HG02759 (cell line): Measurements from ENCODE around the gene PROCA1.
A peak's percentile ranks its signal among the peaks of the same experiment; 100 is the strongest.

Source experiments
- ATAC-seq: cut with Tn5 transposase; IDR thresholded peaks from one replicate; pipeline ENCODE4 v1.9.1; 2021; ENCODE audit warnings: mild to moderate bottlenecking, moderate library complexity; ENCODE audit not compliant: unreplicated experiment

The PROCA1 gene

DNA sequence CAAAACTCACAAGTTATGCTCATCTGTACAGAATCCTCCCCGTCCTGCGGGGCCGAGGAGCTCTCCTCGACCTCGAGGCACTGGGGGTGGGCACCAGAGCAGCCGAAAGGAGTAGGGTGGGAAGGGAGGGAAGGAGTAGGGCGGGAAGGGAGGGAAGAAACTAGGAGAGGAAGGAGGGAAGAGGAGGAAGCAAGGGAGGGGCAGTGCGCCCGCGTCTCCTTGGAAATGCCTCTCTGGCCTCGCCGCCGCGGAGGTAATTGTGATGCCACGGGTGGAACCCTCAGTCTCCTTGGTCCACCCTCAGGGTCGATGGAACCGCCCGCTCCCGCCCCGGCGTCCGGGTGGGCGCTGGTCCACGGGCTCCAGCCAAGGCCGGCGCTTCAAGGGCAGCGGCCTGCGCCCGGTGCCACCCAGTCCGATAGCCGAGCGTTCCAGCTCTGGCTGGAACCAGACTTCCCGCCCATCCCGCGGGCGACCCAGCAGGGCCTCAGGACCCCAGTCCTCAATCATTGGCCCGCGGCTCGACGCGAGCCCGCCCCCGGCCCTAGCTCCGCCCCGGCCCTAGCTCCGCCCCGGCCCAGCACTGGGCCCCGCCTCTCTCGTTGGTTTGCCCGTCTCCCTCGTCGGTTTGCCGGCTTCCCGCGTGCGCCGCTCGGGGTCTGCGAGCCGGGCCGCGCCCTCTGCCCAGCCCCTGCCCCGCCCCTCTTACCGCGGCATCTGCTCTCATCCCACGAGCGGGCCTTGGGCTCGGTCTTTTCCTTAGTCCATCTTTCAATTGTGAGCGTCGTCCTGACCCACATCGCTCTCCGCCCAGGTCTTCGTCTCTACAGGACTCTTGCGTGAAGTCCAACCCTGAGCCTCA lies 596 bp downstream of the PROCA1 start:
- ATAC-seq: peak; percentile 81

DNA sequence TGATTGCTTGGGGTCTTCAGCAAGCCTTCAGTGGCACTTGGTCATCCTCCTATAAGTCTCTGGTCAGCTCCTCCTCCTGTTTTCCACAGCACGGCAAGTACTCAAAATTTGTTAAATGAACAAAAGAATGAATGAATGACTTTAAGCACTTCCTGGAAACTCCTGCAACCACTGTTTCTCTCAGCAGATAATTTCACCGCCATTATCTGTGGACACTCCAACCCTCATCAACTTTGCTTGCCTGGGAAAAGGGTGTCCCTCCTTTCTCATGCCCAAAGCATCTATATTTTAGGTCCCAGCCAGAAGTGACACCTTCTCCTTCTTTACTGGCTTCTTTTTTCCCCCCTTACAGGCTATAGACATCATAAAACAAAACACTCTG lies 4.4 kb downstream of the PROCA1 start:
- ATAC-seq: no peak

GRCh38 chr17:28706471-28707338 lies 5.0 kb downstream of the PROCA1 start:
- ATAC-seq: no peak

- ATAC-seq: no peak
Observed at GRCh38 chr17:28705728-28706334, 5.9 kb downstream of the PROCA1 start.

- ATAC-seq: no peak
Observed at GRCh38 chr17:28705074-28705659, 6.5 kb downstream of the PROCA1 start.

DNA sequence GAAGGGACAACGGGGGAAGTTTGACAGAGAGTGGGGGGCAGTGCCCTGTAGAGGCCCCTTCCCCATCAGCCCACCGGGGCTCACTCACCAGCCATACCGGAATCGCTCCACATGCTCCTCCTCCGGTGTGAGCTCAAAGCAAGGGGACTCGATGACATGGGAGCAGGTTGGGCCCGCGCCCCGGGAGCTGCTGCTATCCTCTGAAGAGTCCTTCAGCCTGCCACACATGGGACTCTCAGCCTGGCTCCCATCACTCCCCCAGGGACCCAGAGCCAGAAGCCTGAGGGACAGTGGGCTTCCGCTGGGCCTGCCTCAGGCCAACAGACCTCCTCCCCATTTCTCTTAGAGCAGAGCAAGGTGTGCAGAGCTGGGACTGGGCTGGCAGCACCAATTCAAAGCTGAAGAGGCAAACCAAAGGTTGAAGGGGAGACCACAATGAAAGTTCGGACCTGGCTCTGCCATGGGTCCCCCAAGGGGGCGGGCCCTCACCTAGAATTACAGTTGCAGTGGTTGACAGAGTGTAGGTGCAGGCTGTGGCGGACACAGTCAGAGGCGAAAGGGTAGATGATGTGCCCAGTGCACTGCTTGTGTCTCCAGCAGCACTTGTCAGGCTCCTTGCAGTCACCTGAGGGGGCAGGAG lies 7.3 kb downstream of the PROCA1 start:
- no peak for ATAC-seq

DNA sequence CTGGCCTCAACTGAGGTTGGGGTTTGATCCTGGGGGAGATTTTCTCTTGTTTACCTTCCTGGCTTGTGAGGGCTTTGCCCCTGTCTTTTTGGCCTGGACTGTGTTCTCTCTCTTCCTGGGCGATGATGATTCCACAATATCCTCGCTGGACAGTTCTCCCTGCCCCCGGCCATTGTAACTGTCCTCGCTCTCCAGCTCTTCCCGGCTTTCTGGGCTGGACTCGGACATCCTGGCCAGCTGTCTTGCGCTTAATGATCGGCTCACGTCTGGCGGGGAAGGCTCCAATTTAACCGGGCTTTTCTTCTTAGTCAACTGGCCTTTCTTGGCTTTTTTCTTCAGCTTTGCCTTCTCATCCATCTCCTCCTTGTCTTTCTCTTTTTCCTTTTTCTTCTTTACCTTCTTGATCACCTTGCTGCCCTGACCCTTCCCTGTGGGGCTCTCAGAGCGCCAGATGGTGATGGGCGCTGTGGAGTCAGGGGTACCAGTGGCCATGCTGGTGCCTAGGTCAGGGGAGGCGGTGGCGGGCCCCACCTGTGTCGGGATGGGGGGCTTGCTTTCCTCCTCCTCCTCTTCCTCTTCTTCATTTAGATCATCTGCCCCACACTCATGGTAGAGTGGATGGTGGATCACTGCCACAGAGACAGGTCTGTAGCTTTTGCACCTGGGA lies 8.0 kb downstream of the PROCA1 start:
- no peak for ATAC-seq

DNA sequence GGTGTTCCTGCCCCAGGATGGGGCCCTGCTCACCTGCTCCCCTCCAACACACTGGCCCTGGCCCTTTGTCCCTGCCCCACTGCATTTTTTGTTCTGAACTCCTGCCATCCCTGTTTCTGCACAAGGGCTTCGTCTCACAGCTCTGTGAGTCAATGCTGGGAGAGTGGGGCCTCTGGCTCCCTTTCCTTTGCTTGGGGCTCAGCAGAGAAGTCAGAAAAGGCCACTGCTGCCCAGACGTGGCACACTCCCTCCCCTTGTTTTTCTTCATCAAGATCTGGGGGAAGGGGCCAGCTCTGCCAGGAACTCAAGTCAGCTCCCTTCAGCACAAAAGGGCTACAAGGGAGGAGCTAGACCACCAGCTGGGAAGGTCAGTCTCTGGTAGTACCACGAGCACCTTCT lies 8.9 kb downstream of the PROCA1 start:
- no peak for ATAC-seq

GRCh38 chr17:28702026-28702751 lies 9.5 kb downstream of the PROCA1 start:
- no peak for ATAC-seq

DNA sequence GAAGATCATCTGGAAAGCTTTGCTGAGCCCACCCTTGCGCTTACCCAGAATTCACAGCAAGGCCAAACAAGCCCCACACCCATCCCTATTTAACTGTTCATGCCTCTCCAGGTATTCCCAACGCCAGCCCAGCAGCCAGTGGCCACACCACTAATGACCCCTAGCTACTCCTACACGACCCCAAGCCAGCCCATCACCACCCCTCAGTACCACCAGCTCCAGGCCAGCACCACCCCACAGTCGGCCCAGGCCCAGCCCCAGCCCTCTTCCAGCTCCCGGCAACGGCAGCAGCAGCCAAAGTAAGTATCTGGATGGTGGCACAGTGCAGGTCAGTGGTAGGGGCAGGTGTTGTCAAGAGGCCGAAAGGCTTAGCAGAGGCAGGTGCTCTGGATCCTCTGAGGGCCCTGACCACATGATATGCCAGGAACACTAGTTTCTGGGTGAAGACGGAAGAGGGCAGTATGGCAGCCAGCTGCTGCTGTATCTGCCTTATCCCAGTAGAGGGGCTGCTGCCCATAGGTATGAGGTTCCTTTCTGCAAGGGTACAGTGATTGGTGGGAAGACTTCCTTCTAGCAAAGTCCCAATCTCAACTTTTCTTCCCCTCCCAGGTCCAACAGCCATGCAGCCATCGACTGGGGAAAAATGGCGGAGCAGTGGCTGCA lies 10.7 kb downstream of the PROCA1 start:
- no peak for ATAC-seq

DNA sequence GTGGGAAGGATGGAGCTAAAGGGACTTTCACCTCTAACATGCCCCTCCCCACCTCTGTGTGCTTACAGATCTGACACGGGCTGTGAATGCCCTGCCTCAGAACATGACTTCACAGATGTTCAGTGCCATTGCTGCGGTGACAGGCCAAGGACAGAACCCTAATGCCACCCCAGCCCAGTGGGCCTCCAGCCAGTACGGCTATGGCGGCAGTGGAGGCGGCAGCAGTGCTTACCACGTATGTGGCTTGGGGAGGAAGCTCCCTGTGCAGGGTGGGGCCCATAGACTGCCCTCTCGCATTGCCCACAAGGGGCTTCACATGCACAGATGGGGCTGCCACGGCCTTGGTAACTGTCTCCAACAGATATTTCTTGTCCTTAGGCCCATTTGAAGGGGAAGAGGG lies 11.4 kb downstream of the PROCA1 start:
- no peak for ATAC-seq

DNA sequence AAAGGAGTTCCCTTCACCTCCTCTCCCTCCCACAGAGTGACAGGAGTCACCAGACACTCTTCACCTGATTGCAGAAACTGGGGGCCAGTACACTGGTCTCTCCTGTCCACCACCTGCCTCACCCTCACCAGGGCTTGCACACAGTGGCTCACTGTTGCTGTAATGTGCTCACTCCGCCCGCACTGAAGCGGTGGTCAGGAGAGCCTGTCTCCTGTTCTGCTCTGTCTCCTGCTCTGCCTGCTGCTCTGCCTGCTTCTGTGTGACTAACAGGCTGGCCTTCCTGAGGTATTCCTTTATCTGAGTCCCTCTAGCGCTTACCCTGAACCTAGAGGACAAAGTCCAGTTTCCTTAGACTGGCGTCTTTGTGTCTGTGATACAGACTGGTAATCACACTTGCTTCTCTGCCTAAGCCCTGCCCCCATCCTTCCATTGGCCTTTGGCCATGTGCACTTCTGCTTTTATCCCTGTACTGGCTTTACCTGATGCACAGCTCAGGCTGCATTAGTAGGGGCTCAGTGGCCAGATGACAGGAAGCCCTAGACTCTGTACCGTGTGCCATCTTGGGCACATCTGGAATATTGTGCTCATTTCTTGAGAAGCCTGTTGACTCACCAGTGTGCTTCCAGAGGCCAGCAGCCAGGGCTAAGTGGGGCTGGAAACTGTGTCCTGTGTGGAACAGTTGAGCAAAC lies 13.3 kb downstream of the PROCA1 start:
- ATAC-seq: no peak

- no peak for ATAC-seq
Observed at GRCh38 chr17:28693869-28694268, 17.8 kb downstream of the PROCA1 start.

DNA sequence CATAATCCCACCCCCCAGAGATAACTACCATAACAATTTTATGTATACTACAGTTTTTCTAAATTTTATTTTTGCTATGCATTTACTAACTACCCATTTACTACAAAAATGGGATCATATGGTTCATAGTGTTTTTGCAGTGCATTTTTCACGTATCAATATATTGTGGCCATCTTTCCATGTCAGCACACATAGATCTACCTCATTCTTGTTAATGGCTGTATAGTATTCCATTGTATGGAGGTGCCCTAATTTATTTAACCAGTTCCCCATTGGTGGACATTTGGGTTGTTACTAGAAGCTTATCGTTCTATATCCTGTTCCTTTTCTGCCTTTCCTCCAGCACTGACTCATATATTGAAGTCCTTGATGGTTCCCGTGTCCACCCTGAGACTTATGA lies 22.7 kb downstream of the PROCA1 start:
- no peak for ATAC-seq

DNA sequence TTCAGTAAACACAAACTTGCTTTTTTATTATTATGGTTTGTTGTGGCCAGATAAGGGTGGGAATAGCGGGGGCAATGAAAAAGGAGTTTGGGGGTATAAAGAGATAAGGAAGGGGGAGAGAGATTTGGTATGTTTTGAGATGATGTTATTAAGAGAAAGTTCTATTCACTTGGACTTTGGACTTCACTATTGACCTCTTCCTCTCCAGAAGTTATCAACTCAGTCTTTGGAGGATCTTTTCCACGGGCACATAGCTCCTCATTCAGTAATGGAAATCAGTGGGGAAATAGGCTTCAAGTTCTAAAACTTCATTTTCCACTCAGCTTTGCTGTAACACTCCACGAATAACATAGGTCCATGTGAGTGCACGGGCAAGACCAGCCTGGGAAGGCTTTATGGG lies 23.2 kb downstream of the PROCA1 start:
- no peak for ATAC-seq

DNA sequence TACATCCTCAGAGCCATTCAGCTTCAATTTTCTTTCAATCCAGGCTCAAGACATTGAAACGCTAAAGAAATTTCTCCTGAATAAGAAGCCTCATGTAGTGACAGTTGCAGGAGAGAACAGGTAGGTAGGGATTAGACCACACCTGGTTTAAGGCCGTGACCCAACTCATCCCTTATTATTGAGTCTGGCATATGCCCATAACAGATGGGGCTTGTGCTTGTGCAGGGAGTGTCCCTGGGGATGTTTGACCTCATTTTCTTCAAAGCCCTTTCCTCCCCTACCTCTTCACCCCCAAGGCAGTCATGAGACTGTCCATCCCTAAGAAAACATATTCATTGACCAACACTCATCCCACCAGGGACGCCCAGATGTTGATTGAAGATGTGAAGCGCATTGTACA lies 25.4 kb downstream of the PROCA1 start:
- no peak for ATAC-seq

DNA sequence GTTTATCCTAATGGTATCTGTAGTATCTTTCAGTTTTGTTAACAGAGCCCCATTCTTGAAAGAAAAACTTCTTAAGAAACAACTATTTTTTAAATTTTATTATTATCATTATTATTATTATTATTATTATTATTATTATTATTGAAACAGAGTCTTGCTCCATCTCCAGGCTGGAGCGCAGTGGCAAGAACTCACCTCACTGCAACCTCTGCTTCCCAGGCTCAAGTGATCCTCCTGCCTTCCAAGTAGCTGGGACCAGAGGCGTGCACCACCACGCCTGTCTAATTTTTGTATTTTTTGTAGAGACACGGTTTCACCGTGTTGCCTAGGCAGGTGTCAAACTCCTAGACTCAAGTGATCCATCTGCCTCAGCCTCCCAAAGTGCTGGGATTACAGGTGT lies 26.3 kb downstream of the PROCA1 start:
- ATAC-seq: no peak

DNA sequence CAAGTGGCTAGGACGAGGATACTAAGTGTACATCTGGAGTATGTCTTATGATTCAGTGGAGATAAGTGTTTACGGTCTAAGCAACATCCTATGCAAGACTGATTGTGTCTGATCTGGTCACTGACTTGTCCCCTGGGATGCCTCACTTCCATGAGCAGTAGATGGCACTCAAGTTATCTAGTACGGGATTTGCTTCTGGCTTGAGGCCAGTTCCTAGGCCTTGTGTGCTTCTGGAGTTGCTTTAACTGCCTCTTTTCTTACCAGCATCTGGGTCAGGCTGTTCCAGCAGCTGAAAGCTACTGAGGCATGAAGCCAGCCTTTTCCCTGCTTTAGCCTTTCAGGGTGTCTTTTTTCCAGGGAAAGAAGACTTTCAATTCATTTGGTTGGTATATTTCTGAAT lies 26.7 kb downstream of the PROCA1 start:
- ATAC-seq: no peak

GRCh38 chr17:28682655-28683054 lies 29.0 kb downstream of the PROCA1 start:
- ATAC-seq: no peak
